ENCODE data around the gene CTNS. TPM values are rescaled to one million over a fixed set of nuclear protein-coding genes. Genes with fewer than 3 reads are reported as not detected.

Gene CTNS
- total RNA-seq, 1 experiment from 2014 or later, result 7.1 TPM

GRCh38 chr17:3658784-3659449 is 22.4 kb downstream of the CTNS start:
- Mint-ChIP-seq H3K4me1 (ENCODE audit: insufficient read depth, unreplicated experiment) (peaks cover 6% of the 10 kb centered on the region), H3K4me3 (ENCODE audit: unreplicated experiment) (no peak overlapping the region), H3K9me3 (ENCODE audit: unreplicated experiment) (no peaks in the 10 kb centered on the region), H3K36me3 (ENCODE audit: insufficient read depth, unreplicated experiment) (peaks cover 28% of the 10 kb centered on the region), H3K27ac (ENCODE audit: low read depth, unreplicated experiment) (no peak overlapping the region), H3K27me3 (ENCODE audit: insufficient read depth, unreplicated experiment) (no peaks in the 10 kb centered on the region)
- TF ChIP-seq, protein P1, sequence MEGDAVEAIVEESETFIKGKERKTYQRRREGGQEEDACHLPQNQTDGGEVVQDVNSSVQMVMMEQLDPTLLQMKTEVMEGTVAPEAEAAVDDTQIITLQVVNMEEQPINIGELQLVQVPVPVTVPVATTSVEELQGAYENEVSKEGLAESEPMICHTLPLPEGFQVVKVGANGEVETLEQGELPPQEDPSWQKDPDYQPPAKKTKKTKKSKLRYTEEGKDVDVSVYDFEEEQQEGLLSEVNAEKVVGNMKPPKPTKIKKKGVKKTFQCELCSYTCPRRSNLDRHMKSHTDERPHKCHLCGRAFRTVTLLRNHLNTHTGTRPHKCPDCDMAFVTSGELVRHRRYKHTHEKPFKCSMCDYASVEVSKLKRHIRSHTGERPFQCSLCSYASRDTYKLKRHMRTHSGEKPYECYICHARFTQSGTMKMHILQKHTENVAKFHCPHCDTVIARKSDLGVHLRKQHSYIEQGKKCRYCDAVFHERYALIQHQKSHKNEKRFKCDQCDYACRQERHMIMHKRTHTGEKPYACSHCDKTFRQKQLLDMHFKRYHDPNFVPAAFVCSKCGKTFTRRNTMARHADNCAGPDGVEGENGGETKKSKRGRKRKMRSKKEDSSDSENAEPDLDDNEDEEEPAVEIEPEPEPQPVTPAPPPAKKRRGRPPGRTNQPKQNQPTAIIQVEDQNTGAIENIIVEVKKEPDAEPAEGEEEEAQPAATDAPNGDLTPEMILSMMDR (IDR thresholded peaks at IDR 0.05; ENCODE audit: unreplicated experiment), result no peak
- POLR2A ChIA-PET, result interaction anchor here (0.5 to 4.8 kb wide), 7 partner anchors 8 to 154 kb away, joined by 3 to 34 read pairs (median 3); partner anchors contain the start of genes CTNS, EMC6, SHPK and TAX1BP3
- CTCF ChIA-PET, result interaction anchor here (0.5 to 1.8 kb wide), 3 partner anchors 11 to 175 kb away, joined by 3 to 6 read pairs (median 6); no protein-coding TSS in a partner anchor
- DNase-seq (ENCODE audit: unreplicated experiment), result no peak
- BruUV-seq (replicated peaks), result no TSS peak
- intact Hi-C loops (cut with micrococcal nuclease), result no loop called here

DNA sequence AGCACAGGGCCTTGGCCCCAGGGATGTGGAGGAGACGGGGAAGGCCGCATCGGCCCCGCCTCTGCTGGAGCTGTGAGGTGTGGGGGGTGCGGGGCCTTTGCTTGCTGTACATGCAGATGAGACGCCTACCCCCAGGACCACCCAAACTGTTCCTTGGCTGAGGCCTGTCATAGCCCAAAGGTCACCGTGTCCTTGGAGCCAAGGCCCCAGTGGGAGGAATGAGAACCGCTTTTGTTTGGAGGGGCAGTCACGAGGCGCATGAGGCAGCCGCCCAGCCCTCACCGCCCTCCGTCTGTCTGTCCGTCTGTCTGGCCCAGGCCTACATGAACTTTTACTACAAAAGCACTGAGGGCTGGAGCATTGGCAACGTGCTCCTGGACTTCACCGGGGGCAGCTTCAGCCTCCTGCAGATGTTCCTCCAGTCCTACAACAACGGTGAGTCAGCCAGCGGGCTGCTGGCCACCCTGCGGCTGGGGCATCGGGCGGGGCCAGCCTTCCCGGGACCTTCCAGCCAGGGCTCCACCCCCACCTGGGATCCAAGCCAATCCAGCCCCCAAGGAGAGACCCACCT is 23.1 kb downstream of the CTNS start:
- no peaks in the 10 kb centered on the region for H3K9me3 Mint-ChIP-seq (ENCODE audit: unreplicated experiment)
- DNase-seq (ENCODE audit: unreplicated experiment), result peak; percentile 75
- ChIA-PET POLR2A (interaction anchor here (0.5 to 4.8 kb wide), 7 partner anchors 8 to 451 kb away, joined by 3 to 34 read pairs (median 4); partner anchors contain the start of genes CTNS, EMC6, SHPK and TAX1BP3), CTCF (no interaction called here)
- no TSS peak for BruUV-seq (replicated peaks)
- H3K27ac Mint-ChIP-seq (ENCODE audit: low read depth, unreplicated experiment), result peak overlapping the region; percentile 31
- peaks cover 24% of the 10 kb centered on the region for H3K36me3 Mint-ChIP-seq (ENCODE audit: insufficient read depth, unreplicated experiment)
- H3K4me1 Mint-ChIP-seq (ENCODE audit: insufficient read depth, unreplicated experiment), result peaks cover 6% of the 10 kb centered on the region
- H3K27me3 Mint-ChIP-seq (ENCODE audit: insufficient read depth, unreplicated experiment), result no peaks in the 10 kb centered on the region
- H3K4me3 Mint-ChIP-seq (ENCODE audit: unreplicated experiment), result no peak overlapping the region
- TF ChIP-seq, protein P1 (IDR thresholded peaks at IDR 0.05; ENCODE audit: unreplicated experiment), result no peak
- intact Hi-C loops (cut with micrococcal nuclease), result no loop called here

- Mint-ChIP-seq H3K27me3 (ENCODE audit: insufficient read depth, unreplicated experiment) (no peaks in the 10 kb centered on the region), H3K27ac (ENCODE audit: low read depth, unreplicated experiment) (peak overlapping the region; percentile 31), H3K9me3 (ENCODE audit: unreplicated experiment) (no peaks in the 10 kb centered on the region), H3K36me3 (ENCODE audit: insufficient read depth, unreplicated experiment) (peaks cover 30% of the 10 kb centered on the region), H3K4me3 (ENCODE audit: unreplicated experiment) (no peak overlapping the region), H3K4me1 (ENCODE audit: insufficient read depth, unreplicated experiment) (peaks cover 6% of the 10 kb centered on the region)
- CTCF ChIA-PET, result interaction anchor here (1.3 kb wide), 1 partner anchor 12 kb away, joined by 3 read pairs; no protein-coding TSS in a partner anchor
- intact Hi-C loops (cut with micrococcal nuclease), result no loop called here
- TF ChIP-seq, protein P1 (IDR thresholded peaks at IDR 0.05; ENCODE audit: unreplicated experiment), result no peak
- no peak for DNase-seq (ENCODE audit: unreplicated experiment)
- POLR2A ChIA-PET, result interaction anchor here (0.8 to 4.8 kb wide), 5 partner anchors 7 to 452 kb away, joined by 3 to 34 read pairs (median 5); partner anchors contain the start of genes CTNS, EMC6, SHPK and TAX1BP3
- BruUV-seq (replicated peaks), result no TSS peak
These were observed 23.8 kb downstream of the CTNS start for GRCh38 chr17:3660311-3660891.

Data from MCF 10A (cell line).